Erythroblast (primary cell): ENCODE results near the gene MBD5.

ENCODE experiments used
- GATA1 ChIP-seq: IDR thresholded peaks from 2 replicates; pipeline ENCODE4 v1.6.1; 2011; ENCODE audit warnings: low read depth, mild to moderate bottlenecking, control low read depth, low read length, moderate library complexity
- POLR2A ChIP-seq: IDR thresholded peaks from 2 replicates; pipeline ENCODE4 v1.6.1; 2011; ENCODE audit warnings: mild to moderate bottlenecking, low read length

- no peak for TF ChIP-seq POLR2A
- no peak for TF ChIP-seq GATA1
Measured at GRCh38 chr2:148541792-148542191, 520.9 kb downstream of the MBD5 start.
